Endothelial cell of umbilical vein (primary cell): ENCODE data around the gene SMIM14. TPM values are rescaled to one million over a fixed set of nuclear protein-coding genes. Genes with fewer than 3 reads are reported as not detected.

Experiments
- BruUV-seq: library from RNA; stranded (reverse); fragments of 400-500 nt; replicated peaks from 2 replicates; lab custom pipeline; 2021; lab: Mats Ljungman, UMichigan
- CTCF ChIA-PET: fragments of 300-600, 350-600 bp; sonication (Branson Sonifier 250); formaldehyde crosslinking; loops from one replicate; lab custom pipeline; 2021; ENCODE audit warnings: antibody characterized with exemption, inconsistent platforms; lab: Charles Lee
- POLR2A ChIA-PET: fragments of 300-600, 350-600 bp; sonication (Branson Sonifier 250); formaldehyde crosslinking; loops from one replicate; lab custom pipeline; 2021; ENCODE audit warnings: antibody characterized with exemption, inconsistent platforms; lab: Charles Lee
- DNase-seq: peaks from one replicate; pipeline ENCODE4 v3.0.0-alpha.2; 2011; ENCODE audit warnings: low read depth, low spot score
- FAIRE-seq: peaks from 2 replicates; lab custom pipeline; 2011; peaks lifted over from hg19 to GRCh38; lab: Jason Lieb, UNC
- H2AFZ ChIP-seq: 2 replicates; pipeline ENCODE4 v1.6.0; 2012; ENCODE audit warnings: low read depth, low read length, control low read depth, inconsistent platforms
- H3K27ac ChIP-seq: 2 replicates; pipeline ENCODE4 v1.5.1; 2011; ENCODE audit warnings: low read depth, mild to moderate bottlenecking, control low read depth, low read length, moderate library complexity; ENCODE audit not compliant: insufficient read depth
- H3K27me3 ChIP-seq, 2 experiments: 2 replicates each; pipeline versions ENCODE4 v1.6.0 to v1.6.1; 2011; ENCODE audit warnings: low read length in 2 of 2, mixed read lengths in 1 of 2; ENCODE audit not compliant: control insufficient read depth in 2 of 2, insufficient read depth in 2 of 2
- H3K36me3 ChIP-seq, 2 experiments: 2 replicates in 1 of 2; 3 replicates in 1 of 2; pipeline ENCODE4 v1.5.1; 2011; ENCODE audit warnings: low read length in 2 of 2, mild to moderate bottlenecking in 1 of 2, moderate library complexity in 1 of 2; ENCODE audit not compliant: control insufficient read depth in 2 of 2, insufficient read depth in 2 of 2; ENCODE audit errors: extremely low read depth in 1 of 2
- H3K4me1 ChIP-seq: 3 replicates; pipeline ENCODE4 v1.5.1; 2011; ENCODE audit warnings: mild to moderate bottlenecking, low read length; ENCODE audit not compliant: control insufficient read depth, insufficient read depth; ENCODE audit errors: extremely low read depth
- H3K4me2 ChIP-seq: 2 replicates; pipeline ENCODE4 v1.6.1; 2011; ENCODE audit warnings: low read length, control low read depth, mixed read lengths; ENCODE audit not compliant: insufficient read depth
- H3K4me3 ChIP-seq, 3 experiments: fragments of 200-600 bp in 1 of 3; sonication (generic), shearing (Covaris generic) in 1 of 3; replicated peaks in 1 of 3; 2 replicates each; pipeline ENCODE4 v1.5.1; 2011 to 2016; ENCODE audit warnings: control low read depth in 3 of 3, low read length in 3 of 3, mild to moderate bottlenecking in 2 of 3, inconsistent platforms in 1 of 3, low read depth in 1 of 3, moderate library complexity in 1 of 3; ENCODE audit not compliant: insufficient read depth in 1 of 3
- H3K79me2 ChIP-seq: 2 replicates; pipeline ENCODE4 v1.6.0; 2012; ENCODE audit warnings: low read length, inconsistent platforms; ENCODE audit not compliant: control insufficient read depth, insufficient read depth
- H3K9ac ChIP-seq: replicated peaks from 2 replicates; pipeline ENCODE3; 2011; ENCODE audit warnings: low read length, control low read depth; ENCODE audit not compliant: insufficient read depth; ENCODE audit errors: extremely low read depth
- H3K9me1 ChIP-seq: replicated peaks from 3 replicates; pipeline ENCODE4 v1.6.0; 2011; ENCODE audit warnings: mild to moderate bottlenecking, low read length; ENCODE audit not compliant: control insufficient read depth, insufficient read depth; ENCODE audit errors: extremely low read depth
- H3K9me3 ChIP-seq: replicated peaks from 2 replicates; pipeline ENCODE4 v1.5.1; 2012; ENCODE audit warnings: low read length, inconsistent platforms; ENCODE audit not compliant: control insufficient read depth, insufficient read depth
- H4K20me1 ChIP-seq: replicated peaks from 2 replicates; pipeline ENCODE3; 2011; ENCODE audit warnings: mild to moderate bottlenecking, low read length; ENCODE audit not compliant: control insufficient read depth, insufficient read depth; ENCODE audit errors: extremely low read depth
- CTCF ChIP-seq, 2 donors: IDR thresholded peaks; 1 replicate in 1 of 2; 2 replicates in 1 of 2; pipeline ENCODE4 v1.5.1; 2011; ENCODE audit warnings: low read length in 2 of 2, mild to moderate bottlenecking in 2 of 2, moderate library complexity in 2 of 2, control low read depth in 1 of 2, inconsistent platforms in 1 of 2, low read depth in 1 of 2; ENCODE audit not compliant: insufficient read depth in 1 of 2; ENCODE audit errors: extremely low read depth in 1 of 2
- EZH2 ChIP-seq: IDR thresholded peaks from 2 replicates; pipeline ENCODE4 v1.6.1; 2012; ENCODE audit warnings: borderline replicate concordance, low read depth, mild to moderate bottlenecking, moderate library complexity, low read length, inconsistent platforms; ENCODE audit not compliant: severe bottlenecking
- GATA2 ChIP-seq: IDR thresholded peaks from 2 replicates; pipeline ENCODE4 v1.7.0; 2011; ENCODE audit warnings: low read depth, mild to moderate bottlenecking, moderate library complexity, mixed read lengths, low read length; ENCODE audit not compliant: insufficient read length, insufficient read depth
- JUN ChIP-seq: IDR thresholded peaks from 2 replicates; pipeline ENCODE4 v1.6.1; 2011; ENCODE audit warnings: borderline replicate concordance, low read depth; ENCODE audit not compliant: insufficient read length, insufficient read depth
- MYC ChIP-seq: IDR thresholded peaks from one replicate; pipeline ENCODE4 v1.6.1; 2011; ENCODE audit warnings: mild to moderate bottlenecking, low read depth, low read length
- POLR2A ChIP-seq: IDR thresholded peaks from 2 replicates; pipeline ENCODE4 v1.6.1; 2012; ENCODE audit warnings: low read depth, mild to moderate bottlenecking, control low read depth, low read length
- dilution Hi-C: fragments of 300-500 bp; cut with MboI; formaldehyde crosslinking; loops from one replicate; pipeline ENCODE4 v1.15.0; 2019; ENCODE audit warnings: low sequenced_read_pairs; ENCODE audit not compliant: extremely low pct_ligation_motif_present
- intact Hi-C: fragments of 100-400 bp; cut with micrococcal nuclease; formaldehyde crosslinking; loops from one replicate; pipeline ENCODE4 v1.10.0; 2022
- polyA plus RNA-seq, 4 experiments: library from polyadenylated mRNA; depleted of rRNA in 3 of 4; stranded (reverse) in 3 of 4; unstranded in 1 of 4; fragments of >200 nt; gene quantifications; 2 replicates each; pipeline versions ENCODE4 v1.2.1 to v1.2.3, GENCODE V29; 2011 to 2012; ENCODE audit warnings: missing spikeins in 1 of 4
- total RNA-seq: library from RNA; stranded (reverse); gene quantifications from 2 replicates; pipeline ENCODE4 v1.2.3, GENCODE V29; 2021

SMIM14 gene
- total and polyA plus RNA-seq, 2 donors (not counting 3 experiments of a cell fraction or from before 2014, with no cell fraction given): 12.3 to 15.4 TPM

- Histone ChIP-seq H3K36me3 (no peaks in the 10 kb centered on the region), H4K20me1 (no peaks in the 10 kb centered on the region), H3K27ac (no peak overlapping the region), H3K4me3 (no peak overlapping the region), H3K79me2 (no peaks in the 10 kb centered on the region), H3K9me3 (no peaks in the 10 kb centered on the region), H3K9ac (no peak overlapping the region), H2AFZ (no peak overlapping the region), H3K9me1 (no peaks in the 10 kb centered on the region), H3K4me2 (no peak overlapping the region), H3K4me1 (no peaks in the 10 kb centered on the region), H3K27me3 (no peaks in the 10 kb centered on the region)
- no TSS peak for BruUV-seq
- intact Hi-C loops (no loop called here), dilution Hi-C loops (no loop called here)
- no peak for DNase-seq
- CTCF ChIA-PET: interaction anchor here (0.7 kb wide), 1 partner anchor 312 kb away, joined by 3 read pairs; no protein-coding TSS in a partner anchor
- FAIRE-seq: no peak
- POLR2A ChIA-PET: interaction anchor here (0.7 kb wide), 1 partner anchor 1207 kb away, joined by 10 read pairs; no protein-coding TSS in a partner anchor
- TF ChIP-seq CTCF (IDR thresholded peaks at IDR 0.05; ENCODE audit: extremely low read depth in 1 of 2, insufficient read depth in 1 of 2, low read depth in 1 of 2, low read length in 2 of 2) (no peak), GATA2 (no peak), JUN (no peak), EZH2 (no peak), POLR2A (no peak), MYC (no peak)
Measured at GRCh38 chr4:39597695-39598381, 40.8 kb downstream of the SMIM14 start.
